ENCODE measurements around the gene USP34.

GRCh38 chr2:61184263-61184662 is 286.6 kb downstream of the USP34 start:
- TF ChIP-seq ZNF274 (IDR thresholded peaks at IDR 0.05; ENCODE audit: low read depth, low read length), result no peak
- TF ChIP-seq YY1 (IDR thresholded peaks at IDR 0.05; ENCODE audit: insufficient read depth, insufficient read length), result no peak

Measured in NT2/D1 (cell line).